Activated CD4-positive, alpha-beta T cell treated with anti-CD3 and anti-CD28 coated beads, Interleukin-2, Interleukin-4, amounts not matched to agents 100 ng/mL and 50 ng/mL, durations not matched to agents 16 hours and 8 hours (primary cell): ENCODE results near the gene ASB18.
"Not testable (repeated sequence)": the region's sequence is repeated elsewhere in the genome, so short reads cannot be mapped to it uniquely, and the experiment has no call there.

Experiments used
- DNase-seq: peaks from one replicate; pipeline ENCODE4 v3.0.0-alpha.2; 2020; ENCODE audit warnings: low spot score

The ASB18 gene

GRCh38 chr2:236286873-236287545 is 22.8 kb upstream of the ASB18 start:
- no peak for DNase-seq

GRCh38 chr2:236284208-236284607 is 20.0 kb upstream of the ASB18 start:
- no peak for DNase-seq

DNA sequence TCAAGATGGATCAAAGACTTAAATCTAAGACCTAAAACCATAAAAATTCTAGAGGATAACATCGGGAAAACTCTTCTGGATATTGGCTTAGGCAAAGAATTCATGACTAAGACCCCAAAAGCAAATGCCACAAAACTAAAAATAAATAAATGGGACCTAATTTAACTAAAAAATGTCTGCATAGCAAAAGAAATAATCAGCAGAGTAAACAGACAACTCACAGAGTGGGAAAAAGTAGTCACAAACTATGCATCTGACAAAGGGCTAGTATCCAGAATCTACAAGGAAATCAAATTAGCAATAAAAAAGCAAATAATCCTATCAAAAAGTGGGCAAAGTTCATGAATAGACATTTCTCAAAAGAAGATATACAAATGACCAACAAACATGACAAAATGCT is 18.2 kb upstream of the ASB18 start:
- DNase-seq: no peak

- DNase-seq: peak; percentile 0
These were observed 17.2 kb upstream of the ASB18 start for GRCh38 chr2:236281423-236281822.

GRCh38 chr2:236273126-236273525 is 8.9 kb upstream of the ASB18 start:
- no peak for DNase-seq

DNA sequence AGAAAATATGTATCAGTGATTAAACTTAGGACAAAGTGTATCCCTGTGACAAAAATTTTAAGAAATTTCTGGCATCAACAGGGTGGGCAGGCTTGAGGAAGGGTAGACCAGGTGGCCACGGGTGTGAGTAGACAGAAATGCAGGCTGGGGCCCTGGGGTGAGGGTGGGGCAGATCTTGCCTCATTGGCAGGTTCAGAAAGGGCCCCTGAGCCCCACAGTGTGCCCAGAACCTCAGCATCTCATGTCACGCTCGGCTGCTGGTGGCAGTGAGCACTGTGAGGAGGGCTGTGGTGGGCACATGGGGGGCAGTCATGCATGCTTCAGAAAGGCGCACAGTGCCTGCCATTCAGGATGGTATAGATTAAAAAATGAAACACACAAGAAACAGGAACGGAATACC is 7.6 kb upstream of the ASB18 start:
- DNase-seq: no peak

GRCh38 chr2:236269876-236270275 is 5.7 kb upstream of the ASB18 start:
- not testable (repeated sequence) for DNase-seq

DNA sequence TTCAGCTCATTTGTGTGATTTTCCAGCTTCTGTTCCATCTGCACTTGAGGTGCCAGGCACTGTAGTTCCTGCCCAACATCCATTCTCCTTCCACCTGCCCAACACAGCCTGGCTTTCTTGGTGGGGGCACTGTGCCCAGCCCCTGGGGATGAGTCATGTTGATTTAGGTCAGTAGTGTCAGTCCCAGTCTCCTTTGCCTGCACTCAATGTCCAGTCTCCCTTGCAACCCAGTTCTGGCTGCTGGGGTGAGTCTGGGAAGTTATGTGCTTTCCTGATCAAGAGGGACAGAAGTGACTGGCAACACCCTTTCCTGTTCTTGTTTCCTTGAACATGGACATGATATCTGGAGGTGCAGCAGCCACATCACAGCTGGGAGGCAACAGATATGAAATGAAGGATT is 1.5 kb upstream of the ASB18 start:
- no peak for DNase-seq

DNA sequence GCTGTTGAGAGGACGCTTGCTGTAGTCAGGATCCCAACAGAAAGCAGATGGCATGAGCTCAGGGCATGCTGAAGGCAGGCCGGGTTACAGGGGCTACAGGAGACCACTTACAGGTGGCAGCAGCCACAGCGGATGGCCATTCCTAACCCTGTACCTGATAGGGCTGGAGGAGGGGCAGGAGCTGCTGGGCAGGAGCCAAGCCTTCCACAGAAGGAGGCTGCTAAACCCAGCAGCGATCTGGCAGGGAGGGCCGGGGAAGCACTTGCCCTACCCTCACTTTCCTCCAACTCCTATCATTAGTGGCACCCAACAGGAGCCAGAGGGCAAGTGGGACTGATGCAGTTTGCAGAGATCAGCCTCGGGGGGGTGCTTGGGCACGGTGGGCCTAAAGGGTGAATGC is 2.0 kb downstream of the ASB18 start:
- DNase-seq: no peak

DNA sequence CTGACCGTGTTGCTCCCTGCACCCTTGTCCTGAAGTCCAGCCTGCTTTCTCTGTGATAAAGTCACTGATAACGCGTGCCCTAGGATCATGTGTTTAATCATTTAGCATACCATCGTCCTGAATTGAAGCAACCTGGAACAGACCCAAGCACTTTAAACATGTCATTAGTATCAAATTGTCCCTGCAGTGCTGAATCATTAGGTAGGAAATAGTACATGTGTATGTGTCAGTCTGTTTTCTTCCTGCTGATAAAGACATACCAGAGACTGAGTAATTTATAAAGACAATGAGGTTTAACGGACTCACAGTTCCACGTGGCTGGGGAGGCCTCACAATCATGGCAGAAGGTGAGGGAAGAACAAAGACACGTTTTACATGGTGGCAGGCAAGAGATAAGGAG is 2.8 kb downstream of the ASB18 start:
- no peak for DNase-seq

GRCh38 chr2:236259371-236259770 is 4.8 kb downstream of the ASB18 start:
- DNase-seq: no peak

GRCh38 chr2:236257575-236257974 is 6.6 kb downstream of the ASB18 start:
- no peak for DNase-seq

DNA sequence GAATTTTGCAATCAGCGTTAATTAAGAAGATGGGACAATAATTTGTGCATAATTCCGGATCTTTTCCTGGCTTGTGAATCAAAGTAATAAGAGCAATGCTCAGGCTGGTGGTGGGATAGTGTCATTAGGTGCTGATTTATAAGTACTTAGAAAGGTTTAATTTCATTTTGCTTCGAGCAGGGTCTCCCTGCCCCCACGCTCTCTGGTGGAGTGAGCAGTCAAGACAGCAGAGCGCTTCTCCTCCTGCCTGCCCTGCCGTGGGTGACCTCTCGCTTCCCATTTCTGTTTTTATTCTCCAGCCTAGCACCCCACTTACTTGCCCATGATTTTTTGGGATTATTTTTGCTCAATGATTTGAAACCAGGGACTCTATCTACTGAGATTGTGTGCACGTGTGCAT is 7.1 kb downstream of the ASB18 start:
- DNase-seq: no peak

DNA sequence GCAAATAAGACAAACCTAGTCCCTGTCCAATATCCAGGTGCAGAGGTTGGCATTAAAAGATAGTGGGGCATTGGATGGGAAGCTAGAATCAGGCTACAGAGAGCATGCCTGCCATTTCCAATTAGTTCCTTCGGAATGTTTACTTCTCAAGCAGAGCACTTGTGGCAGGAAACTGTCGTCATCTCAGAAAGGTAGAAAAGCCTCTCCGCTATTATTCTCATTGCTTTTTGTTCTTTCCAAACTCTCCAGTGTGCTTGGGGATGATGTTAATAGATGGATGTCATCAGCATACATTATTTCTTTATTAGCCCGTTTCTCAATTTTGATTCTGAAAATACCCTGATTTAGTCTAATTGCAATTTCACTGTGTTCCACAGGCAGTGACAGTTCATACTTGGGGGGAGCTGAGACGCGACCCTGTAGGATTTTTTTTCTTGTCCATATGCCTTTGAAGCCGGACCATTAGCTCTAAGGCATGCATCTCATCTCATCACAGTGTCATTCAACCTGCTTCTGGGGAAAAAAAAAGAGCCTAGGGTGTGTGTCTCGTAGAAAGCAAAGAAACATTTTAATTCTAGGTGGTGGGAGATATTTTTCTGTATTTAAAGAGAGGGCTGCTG is 7.7 kb downstream of the ASB18 start:
- DNase-seq: no peak

DNA sequence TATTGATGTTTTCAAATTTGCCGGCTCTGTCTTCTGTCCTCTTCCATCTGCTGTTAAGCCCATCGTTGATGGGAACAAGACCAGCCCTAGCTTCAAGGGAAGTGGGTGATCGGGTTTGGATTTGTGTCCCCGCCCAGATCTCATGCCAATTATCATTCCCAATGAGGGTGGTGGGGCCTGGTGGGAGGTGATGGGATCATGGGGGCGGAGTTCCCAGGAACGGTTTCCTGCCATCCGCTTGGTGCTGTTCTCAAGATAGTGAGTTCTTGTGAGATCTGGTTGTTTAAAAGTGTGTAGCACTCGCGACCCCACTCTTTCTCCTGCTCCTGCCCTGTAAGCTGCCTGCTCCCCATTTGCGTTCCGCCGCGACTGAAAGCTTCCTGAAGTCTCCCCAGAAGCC is 9.5 kb downstream of the ASB18 start:
- DNase-seq: no peak

DNA sequence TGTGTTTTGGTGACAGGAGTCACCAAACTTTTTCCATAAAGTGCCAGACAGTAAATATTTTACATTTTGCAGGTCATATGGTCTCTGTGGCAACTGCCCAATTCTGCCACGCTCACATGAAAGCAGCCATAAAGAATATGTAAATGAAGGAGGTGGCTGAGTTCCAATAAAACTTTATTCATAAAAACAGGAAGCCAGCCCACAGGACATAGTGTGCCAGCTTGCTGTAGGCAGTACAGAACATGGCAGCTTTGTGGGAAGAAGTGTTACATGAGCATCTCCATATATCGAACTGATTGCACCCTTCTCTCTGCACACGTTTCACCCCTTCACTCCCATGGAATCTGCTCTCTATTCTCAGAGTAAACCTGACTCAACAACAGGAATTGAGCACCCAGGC is 10.2 kb downstream of the ASB18 start:
- no peak for DNase-seq

DNA sequence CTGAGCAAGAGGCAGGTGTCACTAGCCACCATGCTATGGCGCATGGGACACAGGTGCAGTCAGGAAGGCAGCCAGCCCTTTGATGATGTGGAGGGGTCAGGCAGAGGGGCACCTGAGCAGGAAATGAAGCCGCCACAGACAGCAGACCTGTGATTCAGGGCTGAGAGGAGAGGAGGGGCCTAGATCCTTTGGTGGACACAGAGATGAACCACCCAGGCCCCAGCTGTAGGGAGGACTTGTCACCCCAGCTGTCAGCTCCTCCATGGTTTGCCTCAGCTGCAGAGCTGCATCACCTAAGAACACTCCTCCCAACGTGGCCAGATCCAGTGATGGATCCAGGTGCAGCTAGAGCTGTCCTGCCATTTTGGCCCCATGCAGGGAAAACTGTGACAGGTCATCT is 11.6 kb downstream of the ASB18 start:
- DNase-seq: no peak

- no peak for DNase-seq
These were observed 13.2 kb downstream of the ASB18 start for GRCh38 chr2:236250909-236251579.

GRCh38 chr2:236250286-236250685 is 13.9 kb downstream of the ASB18 start:
- no peak for DNase-seq

DNA sequence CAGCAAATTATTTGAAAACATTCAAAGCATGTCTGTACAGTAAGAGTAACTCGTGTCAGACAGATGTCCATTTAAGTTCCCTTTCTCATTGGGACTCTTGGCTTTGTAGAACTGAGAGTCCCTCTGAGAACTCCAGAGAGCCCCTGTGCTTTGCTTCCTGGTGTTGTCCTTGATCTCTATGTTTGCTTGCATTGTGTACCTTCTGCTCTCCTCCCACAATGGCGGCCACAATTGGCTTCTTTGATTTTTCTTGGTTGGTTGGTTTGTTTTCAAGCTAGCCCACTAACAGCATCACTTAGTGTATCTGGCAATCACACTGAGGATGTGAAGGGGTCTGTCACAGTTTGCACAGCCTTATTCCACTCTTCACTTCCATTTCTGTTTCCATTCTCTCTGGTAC is 15.1 kb downstream of the ASB18 start:
- no peak for DNase-seq

DNA sequence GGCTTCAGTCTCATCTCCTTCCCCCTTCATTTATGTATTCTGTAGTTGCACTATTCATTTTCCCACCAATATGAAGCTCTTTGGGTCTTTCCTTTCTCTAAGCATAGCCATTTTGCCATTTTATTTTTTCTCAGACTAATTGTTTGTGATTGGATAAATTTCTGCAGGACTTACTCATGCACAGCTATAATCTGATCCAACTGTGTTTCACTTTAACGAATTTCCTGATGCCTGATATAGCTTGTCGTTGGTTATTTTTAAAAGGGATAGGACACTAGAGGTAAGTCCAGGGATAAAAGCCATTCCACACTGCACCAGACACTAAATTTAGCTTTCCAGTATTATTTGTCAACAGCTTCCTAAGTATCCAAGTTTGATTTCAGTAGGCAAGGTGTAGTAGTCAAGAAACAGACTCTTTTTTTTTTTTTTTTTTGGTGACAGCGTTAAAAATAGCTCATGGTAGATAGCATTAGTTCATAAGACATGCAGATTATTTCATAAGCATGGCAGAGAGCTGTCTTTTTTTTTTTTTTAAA is 17.4 kb downstream of the ASB18 start:
- DNase-seq: no peak

DNA sequence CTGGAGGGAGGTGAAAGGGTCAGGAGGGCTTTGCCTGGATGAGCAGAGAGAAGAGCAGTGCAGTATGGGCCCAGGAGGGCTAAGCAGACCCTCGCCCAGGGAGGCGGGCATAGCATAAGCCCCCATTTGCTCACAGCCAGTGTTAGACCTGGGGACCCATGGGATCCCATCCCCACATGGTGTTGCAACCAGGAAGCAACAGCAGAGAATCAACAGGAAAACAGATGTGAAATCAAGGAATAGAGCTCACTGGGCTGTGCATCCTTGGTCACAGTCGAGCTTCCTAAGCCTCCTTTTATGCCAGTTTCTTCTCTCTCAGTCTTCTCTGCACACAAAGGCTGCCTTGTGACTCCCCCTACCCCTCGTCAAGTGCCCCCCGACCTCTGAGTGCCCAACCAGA is 19.9 kb downstream of the ASB18 start:
- DNase-seq: no peak

- DNase-seq: no peak
These were observed 22.1 kb downstream of the ASB18 start for GRCh38 chr2:236242057-236242495.
